ENCODE measurements around the gene MC3R.

Gene MC3R

DNA sequence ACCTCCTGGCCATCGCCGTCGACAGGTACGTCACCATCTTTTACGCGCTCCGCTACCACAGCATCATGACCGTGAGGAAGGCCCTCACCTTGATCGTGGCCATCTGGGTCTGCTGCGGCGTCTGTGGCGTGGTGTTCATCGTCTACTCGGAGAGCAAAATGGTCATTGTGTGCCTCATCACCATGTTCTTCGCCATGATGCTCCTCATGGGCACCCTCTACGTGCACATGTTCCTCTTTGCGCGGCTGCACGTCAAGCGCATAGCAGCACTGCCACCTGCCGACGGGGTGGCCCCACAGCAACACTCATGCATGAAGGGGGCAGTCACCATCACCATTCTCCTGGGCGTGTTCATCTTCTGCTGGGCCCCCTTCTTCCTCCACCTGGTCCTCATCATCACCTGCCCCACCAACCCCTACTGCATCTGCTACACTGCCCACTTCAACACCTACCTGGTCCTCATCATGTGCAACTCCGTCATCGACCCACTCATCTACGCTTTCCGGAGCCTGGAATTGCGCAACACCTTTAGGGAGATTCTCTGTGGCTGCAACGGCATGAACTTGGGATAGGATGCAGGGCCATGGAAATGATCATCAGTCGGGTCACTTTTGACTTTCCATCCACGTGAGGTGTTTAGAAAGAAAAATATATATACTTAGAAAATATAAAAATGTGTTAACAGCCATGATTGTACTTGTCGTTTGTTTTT lies 868 bp downstream of the MC3R start:
- no peak overlapping the region for H3K4me2 ChIP-seq (ENCODE audit: low read length)
- no peak overlapping the region for H3K4me3 ChIP-seq (ENCODE audit: low read depth, low read length, poor library complexity, severe bottlenecking)
- no peak overlapping the region for H2AFZ ChIP-seq (ENCODE audit: low read length)

DNA sequence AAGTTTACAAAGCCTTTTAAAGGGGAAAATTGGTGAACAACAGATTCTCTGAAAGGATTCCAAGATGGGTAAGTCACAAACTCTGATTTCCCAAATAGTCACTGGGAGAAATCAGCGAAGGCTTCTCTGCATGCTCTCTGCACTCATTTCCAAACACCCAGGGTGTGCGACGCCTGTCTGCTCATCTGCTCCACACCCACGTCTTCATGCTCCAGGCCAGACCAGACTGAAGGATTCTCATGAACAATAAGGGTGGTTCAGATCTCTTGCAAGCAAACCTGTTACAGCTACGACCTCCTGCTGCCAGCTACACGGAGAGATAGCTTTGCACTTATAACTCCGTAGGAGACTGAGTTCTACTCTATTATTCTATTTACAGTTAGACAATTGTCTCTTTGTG lies 1.4 kb downstream of the MC3R start:
- Histone ChIP-seq H3K4me2 (ENCODE audit: low read length) (no peak overlapping the region), H3K27ac (ENCODE audit: low read depth, low read length, poor library complexity, severe bottlenecking) (no peak overlapping the region), H3K9ac (ENCODE audit: low read length) (no peak overlapping the region), H3K9me2 (ENCODE audit: low read depth, low read length) (no peaks in the 10 kb centered on the region), H2AFZ (ENCODE audit: low read length) (no peak overlapping the region), H3K4me3 (ENCODE audit: low read depth, low read length, poor library complexity, severe bottlenecking) (no peak overlapping the region), H3K4me1 (ENCODE audit: insufficient read depth, low read length, severe bottlenecking) (no peaks in the 10 kb centered on the region), H3F3A (ENCODE audit: insufficient read depth, low read length) (no peaks in the 10 kb centered on the region), H3K79me2 (ENCODE audit: insufficient read depth, low read length) (no peaks in the 10 kb centered on the region), H3K36me3 (ENCODE audit: insufficient read depth, low read length) (no peaks in the 10 kb centered on the region), H3K27me3 (ENCODE audit: insufficient read depth, low read length) (no peaks in the 10 kb centered on the region), H4K20me1 (ENCODE audit: insufficient read depth, low read length) (no peaks in the 10 kb centered on the region), H3K9me3 (ENCODE audit: low read length) (no peaks in the 10 kb centered on the region)
- TF ChIP-seq EZH2 (IDR thresholded peaks at IDR 0.05; ENCODE audit: borderline replicate concordance, low read length): no peak
- TF ChIP-seq, protein P1, sequence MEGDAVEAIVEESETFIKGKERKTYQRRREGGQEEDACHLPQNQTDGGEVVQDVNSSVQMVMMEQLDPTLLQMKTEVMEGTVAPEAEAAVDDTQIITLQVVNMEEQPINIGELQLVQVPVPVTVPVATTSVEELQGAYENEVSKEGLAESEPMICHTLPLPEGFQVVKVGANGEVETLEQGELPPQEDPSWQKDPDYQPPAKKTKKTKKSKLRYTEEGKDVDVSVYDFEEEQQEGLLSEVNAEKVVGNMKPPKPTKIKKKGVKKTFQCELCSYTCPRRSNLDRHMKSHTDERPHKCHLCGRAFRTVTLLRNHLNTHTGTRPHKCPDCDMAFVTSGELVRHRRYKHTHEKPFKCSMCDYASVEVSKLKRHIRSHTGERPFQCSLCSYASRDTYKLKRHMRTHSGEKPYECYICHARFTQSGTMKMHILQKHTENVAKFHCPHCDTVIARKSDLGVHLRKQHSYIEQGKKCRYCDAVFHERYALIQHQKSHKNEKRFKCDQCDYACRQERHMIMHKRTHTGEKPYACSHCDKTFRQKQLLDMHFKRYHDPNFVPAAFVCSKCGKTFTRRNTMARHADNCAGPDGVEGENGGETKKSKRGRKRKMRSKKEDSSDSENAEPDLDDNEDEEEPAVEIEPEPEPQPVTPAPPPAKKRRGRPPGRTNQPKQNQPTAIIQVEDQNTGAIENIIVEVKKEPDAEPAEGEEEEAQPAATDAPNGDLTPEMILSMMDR (IDR thresholded peaks at IDR 0.05; ENCODE audit: low read length): no peak

More for the DNA sequence above, 868 bp downstream of the MC3R start:
- TF ChIP-seq EZH2 (IDR thresholded peaks at IDR 0.05; ENCODE audit: borderline replicate concordance, low read length): no peak
- TF ChIP-seq, protein P1 (IDR thresholded peaks at IDR 0.05; ENCODE audit: low read length): peak; percentile 87
- Histone ChIP-seq H3K9ac (ENCODE audit: low read length) (no peak overlapping the region), H3K36me3 (ENCODE audit: insufficient read depth, low read length) (no peaks in the 10 kb centered on the region), H4K20me1 (ENCODE audit: insufficient read depth, low read length) (no peaks in the 10 kb centered on the region), H3F3A (ENCODE audit: insufficient read depth, low read length) (no peaks in the 10 kb centered on the region), H3K4me1 (ENCODE audit: insufficient read depth, low read length, severe bottlenecking) (no peaks in the 10 kb centered on the region), H3K27ac (ENCODE audit: low read depth, low read length, poor library complexity, severe bottlenecking) (no peak overlapping the region), H3K9me2 (ENCODE audit: low read depth, low read length) (no peaks in the 10 kb centered on the region), H3K9me3 (ENCODE audit: low read length) (no peaks in the 10 kb centered on the region), H3K27me3 (ENCODE audit: insufficient read depth, low read length) (no peaks in the 10 kb centered on the region), H3K79me2 (ENCODE audit: insufficient read depth, low read length) (no peaks in the 10 kb centered on the region)

DNA sequence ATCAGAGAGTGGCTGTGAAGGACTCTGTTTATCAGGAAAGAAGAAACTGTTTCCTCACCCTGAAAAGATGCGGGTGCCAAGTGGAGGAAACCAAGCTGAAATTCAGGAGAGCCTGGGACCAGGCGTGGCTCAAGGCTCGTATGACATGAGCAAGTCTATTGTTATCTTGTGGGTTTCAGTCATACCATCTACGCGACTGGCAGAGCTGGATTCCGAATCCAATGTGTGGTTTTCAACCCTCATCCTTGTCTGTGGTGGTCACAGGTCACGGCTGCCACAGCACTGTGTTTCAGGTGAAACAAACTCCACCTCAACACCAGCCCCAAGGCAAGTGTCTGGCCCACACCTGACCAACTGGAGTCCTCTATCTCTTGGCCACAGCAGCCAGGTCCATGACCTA lies 9.1 kb downstream of the MC3R start:
- no peak overlapping the region for H3K27ac ChIP-seq (ENCODE audit: low read depth, low read length, poor library complexity, severe bottlenecking)

More for the DNA sequence above, 9.1 kb downstream of the MC3R start:
- Histone ChIP-seq H3K79me2 (ENCODE audit: insufficient read depth, low read length) (no peaks in the 10 kb centered on the region), H3K9ac (ENCODE audit: low read length) (no peak overlapping the region), H4K20me1 (ENCODE audit: insufficient read depth, low read length) (no peaks in the 10 kb centered on the region), H3K4me2 (ENCODE audit: low read length) (no peak overlapping the region), H3K4me3 (ENCODE audit: low read depth, low read length, poor library complexity, severe bottlenecking) (no peak overlapping the region), H3K9me3 (ENCODE audit: low read length) (no peaks in the 10 kb centered on the region), H2AFZ (ENCODE audit: low read length) (no peak overlapping the region), H3K36me3 (ENCODE audit: insufficient read depth, low read length) (no peaks in the 10 kb centered on the region), H3K9me2 (ENCODE audit: low read depth, low read length) (no peaks in the 10 kb centered on the region), H3K4me1 (ENCODE audit: insufficient read depth, low read length, severe bottlenecking) (no peaks in the 10 kb centered on the region), H3K27me3 (ENCODE audit: insufficient read depth, low read length) (0 out of 2 replicates have a peak, but pooled peaks cover 7% of the 10 kb centered on the region), H3F3A (ENCODE audit: insufficient read depth, low read length) (no peaks in the 10 kb centered on the region)
- no peak for TF ChIP-seq EZH2 (IDR thresholded peaks at IDR 0.05; ENCODE audit: borderline replicate concordance, low read length)
- TF ChIP-seq, protein P1 (IDR thresholded peaks at IDR 0.05; ENCODE audit: low read length): no peak

All from OCI-LY1 (cell line).